Neural cell (in vitro differentiated cells): ENCODE data around the gene FOXL1.

Experiments used
- CTCF ChIP-seq: fragments of 450-650 bp; IDR thresholded peaks from 2 replicates; pipeline ENCODE4 v1.5.1; 2014; ENCODE audit warnings: antibody characterized with exemption, mild to moderate bottlenecking, moderate library complexity; ENCODE audit not compliant: poor library complexity, severe bottlenecking
- EZH2 ChIP-seq: fragments of 200-600, 300-800 bp; shearing (Covaris generic), sonication (generic); IDR thresholded peaks from 2 replicates; pipeline ENCODE4 v1.6.1; 2014; ENCODE audit warnings: antibody characterized with exemption, low read length, borderline replicate concordance, mild to moderate bottlenecking; ENCODE audit not compliant: insufficient read depth, poor library complexity, severe bottlenecking
- POLR2AphosphoS5 ChIP-seq: IDR thresholded peaks from 2 replicates; pipeline ENCODE4 v1.6.1; 2012
- RAD21 ChIP-seq: fragments of 450-650 bp; conservative IDR thresholded peaks from 2 replicates; pipeline ENCODE4 v1.6.1; 2014; ENCODE audit warnings: antibody characterized with exemption, mild to moderate bottlenecking, moderate library complexity

- no peak for TF ChIP-seq CTCF
- TF ChIP-seq EZH2, result no peak
- TF ChIP-seq POLR2AphosphoS5, result no peak
- no peak for TF ChIP-seq RAD21
Observed at GRCh38 chr16:86620184-86620583, 41.8 kb downstream of the FOXL1 start.
